Renal cortical epithelial cell (primary cell): ENCODE data around the gene OPRL1. TPM values are rescaled to one million over a fixed set of nuclear protein-coding genes. Genes with fewer than 3 reads are reported as not detected.

ENCODE experiments used
- DNase-seq: peaks from one replicate; pipeline ENCODE4 v3.0.0-alpha.2; 2011; ENCODE audit warnings: low read depth
- total RNA-seq: library from RNA; depleted of rRNA; stranded (reverse); fragments of >200 nt; gene quantifications from 2 replicates; pipeline ENCODE4 v1.2.3, GENCODE V29; 2014

OPRL1 gene
- total RNA-seq, 1 donor from 2014 or later: 1.5 TPM

- no peak for DNase-seq
Observed at GRCh38 chr20:64102647-64103354, 22.9 kb downstream of the OPRL1 start.

GRCh38 chr20:64103871-64104666 is 24.2 kb downstream of the OPRL1 start:
- DNase-seq: no peak

GRCh38 chr20:64104667-64105451 is 25.0 kb downstream of the OPRL1 start:
- DNase-seq: no peak

- no peak for DNase-seq
Observed at GRCh38 chr20:64105846-64106434, 26.1 kb downstream of the OPRL1 start.

GRCh38 chr20:64106435-64106961 is 26.6 kb downstream of the OPRL1 start:
- no peak for DNase-seq

GRCh38 chr20:64106981-64107735 is 27.3 kb downstream of the OPRL1 start, which contains the start of gene NPBWR2:
NPBWR2 (minus strand) TSS chr20:64107565; CDS start chr20:64106831, 734 bp downstream.
- no peak for DNase-seq

GRCh38 chr20:64107736-64108457 is 28.0 kb downstream of the OPRL1 start:
- DNase-seq: no peak

- DNase-seq: no peak
Observed at GRCh38 chr20:64108731-64109681, 29.1 kb downstream of the OPRL1 start.

- no peak for DNase-seq
Observed at GRCh38 chr20:64109831-64110391, 30.0 kb downstream of the OPRL1 start.

- DNase-seq: no peak
Observed at GRCh38 chr20:64110411-64111068, 30.7 kb downstream of the OPRL1 start.

GRCh38 chr20:64111841-64112641 is 32.2 kb downstream of the OPRL1 start:
- no peak for DNase-seq

GRCh38 chr20:64112691-64113443 is 33.0 kb downstream of the OPRL1 start:
- no peak for DNase-seq

GRCh38 chr20:64113444-64113775 is 33.5 kb downstream of the OPRL1 start:
- DNase-seq: no peak

GRCh38 chr20:64113796-64114355 is 34.0 kb downstream of the OPRL1 start:
- DNase-seq: no peak

GRCh38 chr20:64114356-64114971 is 34.6 kb downstream of the OPRL1 start:
- DNase-seq: no peak
